ENCODE results near the gene DUSP18.

GRCh38 chr22:30640361-30640760 is 27.3 kb downstream of the DUSP18 start:
- TF ChIP-seq CTCF (IDR thresholded peaks at IDR 0.05; ENCODE audit: low read length), result no peak
- no peak for TF ChIP-seq EZH2 (IDR thresholded peaks at IDR 0.05; ENCODE audit: borderline replicate concordance, low read length)
